Transverse colon (tissue), 3 donors: Measurements from ENCODE around the gene SUSD6.

Experiments used
- EP300 ChIP-seq: sonication (generic); formaldehyde crosslinking; IDR thresholded peaks from one replicate; pipeline ENCODE4 v1.6.1; 2017; ENCODE audit warnings: antibody characterized with exemption, low read depth
- TF ChIP-seq, protein P1 (sequence below), 5 experiments: fragments of 200-600 bp in 3 of 5; fragments of 450-650 bp in 2 of 5; sonication (generic) in 3 of 5; IDR thresholded peaks; 1 replicate in 2 of 5; 2 replicates in 3 of 5; pipeline ENCODE4 v1.5.1; 2016 to 2017; ENCODE audit warnings: antibody characterized with exemption in 5 of 5, inconsistent platforms in 3 of 5, mild to moderate bottlenecking in 2 of 5, moderate library complexity in 1 of 5

DNA sequence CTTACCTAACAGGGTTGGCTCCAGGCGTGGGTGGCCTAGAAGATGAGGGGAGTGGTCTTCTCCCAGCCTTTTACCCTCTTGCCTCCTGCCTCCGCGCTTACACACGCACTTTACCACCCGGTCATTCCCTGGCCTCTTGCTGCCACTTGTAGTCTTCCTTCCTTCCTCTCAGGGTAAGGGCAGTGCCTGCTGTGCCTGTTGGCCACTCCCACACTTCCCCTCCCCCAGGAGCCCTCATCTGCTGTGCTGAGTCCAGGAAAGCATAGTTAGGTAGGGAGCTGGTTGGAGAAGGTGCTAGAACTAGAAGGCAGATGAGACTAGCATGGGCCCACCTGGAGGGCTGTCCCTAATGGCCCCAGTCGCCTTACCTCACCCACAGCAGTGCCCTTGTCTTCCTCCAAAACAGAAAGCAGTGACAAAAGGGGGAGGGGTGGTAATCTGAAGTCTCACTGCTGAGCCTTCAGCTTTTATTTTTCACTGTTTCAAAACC, 101.2 kb downstream of the SUSD6 start:
- TF ChIP-seq, protein P1, sequence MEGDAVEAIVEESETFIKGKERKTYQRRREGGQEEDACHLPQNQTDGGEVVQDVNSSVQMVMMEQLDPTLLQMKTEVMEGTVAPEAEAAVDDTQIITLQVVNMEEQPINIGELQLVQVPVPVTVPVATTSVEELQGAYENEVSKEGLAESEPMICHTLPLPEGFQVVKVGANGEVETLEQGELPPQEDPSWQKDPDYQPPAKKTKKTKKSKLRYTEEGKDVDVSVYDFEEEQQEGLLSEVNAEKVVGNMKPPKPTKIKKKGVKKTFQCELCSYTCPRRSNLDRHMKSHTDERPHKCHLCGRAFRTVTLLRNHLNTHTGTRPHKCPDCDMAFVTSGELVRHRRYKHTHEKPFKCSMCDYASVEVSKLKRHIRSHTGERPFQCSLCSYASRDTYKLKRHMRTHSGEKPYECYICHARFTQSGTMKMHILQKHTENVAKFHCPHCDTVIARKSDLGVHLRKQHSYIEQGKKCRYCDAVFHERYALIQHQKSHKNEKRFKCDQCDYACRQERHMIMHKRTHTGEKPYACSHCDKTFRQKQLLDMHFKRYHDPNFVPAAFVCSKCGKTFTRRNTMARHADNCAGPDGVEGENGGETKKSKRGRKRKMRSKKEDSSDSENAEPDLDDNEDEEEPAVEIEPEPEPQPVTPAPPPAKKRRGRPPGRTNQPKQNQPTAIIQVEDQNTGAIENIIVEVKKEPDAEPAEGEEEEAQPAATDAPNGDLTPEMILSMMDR (IDR thresholded peaks at IDR 0.05), result no peak
- TF ChIP-seq EP300, result no peak
